Parathyroid adenoma (tissue), 2 donors: Measurements from ENCODE around the gene GMEB1.

ENCODE experiments used
- H2AFZ ChIP-seq: fragments of 300-600 bp; sonication (generic); one replicate; pipeline ENCODE4 v1.7.0; 2017; ENCODE audit warnings: antibody characterized with exemption, mild to moderate bottlenecking
- H3K27ac ChIP-seq: fragments of 300-600 bp; sonication (generic); one replicate; pipeline ENCODE4 v1.7.0; 2017
- H3K27me3 ChIP-seq: fragments of 300-600 bp; sonication (generic); one replicate; pipeline ENCODE4 v1.7.0; 2017; ENCODE audit warnings: low read length; ENCODE audit not compliant: control insufficient read depth, insufficient read depth
- H3K36me3 ChIP-seq: fragments of 300-600 bp; sonication (generic); one replicate; pipeline ENCODE4 v1.7.0; 2017; ENCODE audit warnings: low read length; ENCODE audit not compliant: control insufficient read depth, insufficient read depth
- H3K4me1 ChIP-seq: fragments of 300-600 bp; sonication (generic); one replicate; pipeline ENCODE4 v1.7.0; 2017; ENCODE audit warnings: control low read depth
- H3K4me2 ChIP-seq: fragments of 300-600 bp; sonication (generic); one replicate; pipeline ENCODE4 v1.7.0; 2017; ENCODE audit warnings: low read length
- H3K4me3 ChIP-seq: fragments of 300-600 bp; sonication (generic); one replicate; pipeline ENCODE4 v1.7.0; 2017; ENCODE audit warnings: low read depth, low read length
- H3K79me2 ChIP-seq: fragments of 300-600 bp; sonication (generic); one replicate; pipeline ENCODE4 v1.7.0; 2017; ENCODE audit warnings: control low read depth
- H3K9ac ChIP-seq: fragments of 300-600 bp; sonication (generic); one replicate; pipeline ENCODE4 v1.7.0; 2017; ENCODE audit warnings: mild to moderate bottlenecking
- H3K9me3 ChIP-seq: fragments of 300-600 bp; sonication (generic); one replicate; pipeline ENCODE4 v1.7.0; 2017; ENCODE audit warnings: low read length; ENCODE audit not compliant: control insufficient read depth
- TF ChIP-seq, protein P1 (sequence below): fragments of 300-600 bp; sonication (generic); IDR thresholded peaks from one replicate; pipeline ENCODE4 v1.7.0; 2017; ENCODE audit warnings: antibody characterized with exemption, mild to moderate bottlenecking
- donor health status: primary hyperparathyroidism.

The GMEB1 gene

GRCh38 chr1:28656335-28656734 lies 12.2 kb upstream of the GMEB1 start:
- H3K4me2 ChIP-seq: no peak overlapping the region
- H3K4me1 ChIP-seq: no peaks in the 10 kb centered on the region
- H3K27ac ChIP-seq: no peak overlapping the region
- no peaks in the 10 kb centered on the region for H3K79me2 ChIP-seq
- H3K9me3 ChIP-seq: no peaks in the 10 kb centered on the region
- no peak overlapping the region for H3K9ac ChIP-seq
- no peaks in the 10 kb centered on the region for H3K36me3 ChIP-seq
- TF ChIP-seq, protein P1, sequence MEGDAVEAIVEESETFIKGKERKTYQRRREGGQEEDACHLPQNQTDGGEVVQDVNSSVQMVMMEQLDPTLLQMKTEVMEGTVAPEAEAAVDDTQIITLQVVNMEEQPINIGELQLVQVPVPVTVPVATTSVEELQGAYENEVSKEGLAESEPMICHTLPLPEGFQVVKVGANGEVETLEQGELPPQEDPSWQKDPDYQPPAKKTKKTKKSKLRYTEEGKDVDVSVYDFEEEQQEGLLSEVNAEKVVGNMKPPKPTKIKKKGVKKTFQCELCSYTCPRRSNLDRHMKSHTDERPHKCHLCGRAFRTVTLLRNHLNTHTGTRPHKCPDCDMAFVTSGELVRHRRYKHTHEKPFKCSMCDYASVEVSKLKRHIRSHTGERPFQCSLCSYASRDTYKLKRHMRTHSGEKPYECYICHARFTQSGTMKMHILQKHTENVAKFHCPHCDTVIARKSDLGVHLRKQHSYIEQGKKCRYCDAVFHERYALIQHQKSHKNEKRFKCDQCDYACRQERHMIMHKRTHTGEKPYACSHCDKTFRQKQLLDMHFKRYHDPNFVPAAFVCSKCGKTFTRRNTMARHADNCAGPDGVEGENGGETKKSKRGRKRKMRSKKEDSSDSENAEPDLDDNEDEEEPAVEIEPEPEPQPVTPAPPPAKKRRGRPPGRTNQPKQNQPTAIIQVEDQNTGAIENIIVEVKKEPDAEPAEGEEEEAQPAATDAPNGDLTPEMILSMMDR: no peak
- H2AFZ ChIP-seq: no peak overlapping the region
- H3K27me3 ChIP-seq: no peaks in the 10 kb centered on the region
- no peak overlapping the region for H3K4me3 ChIP-seq

DNA sequence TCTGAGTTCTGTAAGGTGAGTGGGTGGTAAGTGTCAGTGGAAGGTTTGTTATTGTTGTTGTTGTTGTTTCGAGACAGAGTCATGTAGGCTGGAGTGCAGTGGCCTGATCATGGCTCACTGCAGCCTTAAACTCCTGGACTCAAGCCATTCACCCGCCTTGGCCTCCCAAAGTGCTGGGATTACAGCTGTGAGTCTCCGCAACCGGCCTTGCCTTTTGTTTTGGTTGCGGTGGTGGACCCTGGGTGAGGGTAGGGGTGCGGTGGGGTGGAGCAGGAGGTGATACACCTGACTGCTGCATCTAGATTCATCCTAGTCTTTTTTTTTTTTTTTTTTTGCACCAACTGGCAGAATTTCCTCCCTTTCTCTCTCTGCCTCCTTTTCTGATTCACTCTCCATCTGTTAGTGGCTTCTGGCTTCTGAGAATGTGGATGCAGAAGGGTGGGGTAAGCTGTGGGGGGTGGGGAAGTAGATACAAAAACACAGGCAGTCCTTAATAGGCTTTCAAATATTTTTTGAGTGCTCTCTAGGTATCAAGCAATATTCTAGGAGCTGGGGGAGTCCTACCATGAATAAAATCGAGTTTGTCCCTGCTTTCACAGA lies 4.6 kb upstream of the GMEB1 start:
- Histone ChIP-seq H3K27me3 (no peaks in the 10 kb centered on the region), H3K27ac (no peak overlapping the region), H3K9ac (no peak overlapping the region), H3K79me2 (peaks cover 2% of the 10 kb centered on the region), H3K36me3 (no peaks in the 10 kb centered on the region), H3K4me2 (no peak overlapping the region), H3K4me3 (no peak overlapping the region), H2AFZ (no peak overlapping the region), H3K4me1 (no peaks in the 10 kb centered on the region), H3K9me3 (no peaks in the 10 kb centered on the region)
- TF ChIP-seq, protein P1: no peak

DNA sequence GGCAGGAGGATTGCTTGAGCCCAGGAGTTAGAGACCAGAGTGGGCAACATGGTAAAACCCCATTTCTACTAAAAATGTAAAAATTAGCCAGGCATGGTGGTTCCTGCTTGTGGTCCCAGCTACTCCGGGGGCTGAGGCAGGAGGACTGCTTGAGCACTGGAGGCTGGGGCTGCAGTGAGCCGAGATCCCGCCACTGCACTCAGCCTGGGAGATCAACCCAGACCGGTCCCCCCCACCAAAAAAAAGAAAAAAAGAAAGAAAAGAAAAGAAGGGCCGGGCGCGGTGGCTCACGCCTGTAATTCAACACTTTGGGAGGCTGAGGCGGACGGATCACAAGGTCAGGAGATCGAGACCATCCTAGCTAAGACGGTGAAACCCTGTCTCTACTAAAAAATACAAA lies 1.8 kb upstream of the GMEB1 start:
- Histone ChIP-seq H3K36me3 (no peaks in the 10 kb centered on the region), H3K4me1 (no peaks in the 10 kb centered on the region), H3K9ac (no peak overlapping the region), H3K9me3 (no peaks in the 10 kb centered on the region), H3K4me3 (no peak overlapping the region), H3K79me2 (peaks cover 2% of the 10 kb centered on the region), H3K27ac (no peak overlapping the region), H2AFZ (no peak overlapping the region), H3K27me3 (no peaks in the 10 kb centered on the region), H3K4me2 (no peak overlapping the region)
- TF ChIP-seq, protein P1: no peak

- peak overlapping the region; percentile 99 for H3K4me2 ChIP-seq
- H3K27ac ChIP-seq: peak overlapping the region; percentile 90
These were observed 556 bp downstream of the GMEB1 start for GRCh38 chr1:28668956-28669723.

More at GRCh38 chr1:28668956-28669723, 556 bp downstream of the GMEB1 start:
- Histone ChIP-seq H3K9me3 (no peaks in the 10 kb centered on the region), H2AFZ (peak overlapping the region; percentile 78), H3K9ac (peak overlapping the region; percentile 67), H3K27me3 (no peaks in the 10 kb centered on the region), H3K79me2 (peaks cover 2% of the 10 kb centered on the region), H3K36me3 (no peaks in the 10 kb centered on the region), H3K4me1 (no peaks in the 10 kb centered on the region), H3K4me3 (peak overlapping the region; percentile 94)
- TF ChIP-seq, protein P1: no peak
